ENCODE data around the gene ROPN1.

Gene ROPN1

DNA sequence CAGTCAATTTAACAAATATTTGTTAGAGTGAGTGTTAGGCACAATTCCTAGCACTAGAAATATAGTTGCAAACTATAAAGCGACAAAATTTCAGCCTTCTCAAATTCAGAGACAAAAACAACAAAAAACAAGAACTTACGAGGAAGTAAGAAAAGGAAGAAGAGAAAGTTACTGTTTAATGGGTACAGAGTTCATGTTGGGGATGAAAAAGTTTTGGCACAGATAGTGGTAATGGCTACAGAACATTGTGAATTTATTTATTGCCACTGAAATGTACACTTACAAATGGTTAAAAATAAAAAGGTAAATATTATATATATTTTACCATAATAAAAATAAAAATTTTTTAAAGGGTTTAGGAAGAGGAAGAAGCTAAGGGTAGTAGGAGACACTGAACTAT is 52.2 kb downstream of the ROPN1 start:
- no peak for DNase-seq
- TF ChIP-seq GATA1 (IDR thresholded peaks at IDR 0.05; ENCODE audit: low read depth, low read length), result no peak

DNA sequence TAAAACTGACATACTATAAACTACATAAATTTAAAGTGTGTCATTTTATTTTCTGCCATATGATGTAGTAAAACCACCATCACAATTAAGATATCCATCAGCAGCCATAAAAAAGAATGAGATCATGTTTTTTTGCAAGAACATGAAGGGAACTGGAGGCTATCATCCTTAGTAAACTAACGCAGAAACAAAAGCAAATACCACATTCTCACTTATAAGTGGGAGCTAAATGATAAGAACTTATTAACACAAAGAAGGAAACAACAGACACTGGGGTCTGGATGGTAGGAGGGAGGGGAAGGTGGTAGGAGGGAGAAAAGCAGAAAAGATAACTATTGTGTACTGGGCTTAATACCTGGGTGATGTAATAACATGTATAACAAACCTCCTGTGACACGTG is 55.5 kb downstream of the ROPN1 start:
- DNase-seq, result no peak
- TF ChIP-seq GATA1 (IDR thresholded peaks at IDR 0.05; ENCODE audit: low read depth, low read length), result no peak

DNA sequence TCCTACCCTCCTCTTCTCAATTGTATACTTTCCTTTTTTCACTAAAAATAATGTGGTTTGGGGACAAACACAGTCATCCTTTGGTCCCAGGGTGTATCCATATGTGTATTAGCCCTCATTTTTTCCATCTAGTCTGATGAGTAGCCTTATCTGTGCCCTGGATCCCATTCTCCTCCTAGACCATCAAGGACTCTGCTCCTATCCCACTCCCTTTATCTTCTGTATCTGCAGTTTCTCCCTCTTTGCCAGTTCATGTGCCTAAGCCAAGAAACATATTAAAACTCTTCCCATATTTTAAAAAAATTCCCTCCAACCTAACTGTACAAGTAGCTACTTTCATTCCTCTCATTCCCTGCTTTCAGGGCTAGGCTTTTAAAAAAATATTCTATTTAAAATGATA is 56.1 kb downstream of the ROPN1 start:
- no peak for DNase-seq
- TF ChIP-seq GATA1 (IDR thresholded peaks at IDR 0.05; ENCODE audit: low read depth, low read length), result no peak
- TF ChIP-seq POLR2A (IDR thresholded peaks at IDR 0.05; ENCODE audit: low read length), result no peak

DNA sequence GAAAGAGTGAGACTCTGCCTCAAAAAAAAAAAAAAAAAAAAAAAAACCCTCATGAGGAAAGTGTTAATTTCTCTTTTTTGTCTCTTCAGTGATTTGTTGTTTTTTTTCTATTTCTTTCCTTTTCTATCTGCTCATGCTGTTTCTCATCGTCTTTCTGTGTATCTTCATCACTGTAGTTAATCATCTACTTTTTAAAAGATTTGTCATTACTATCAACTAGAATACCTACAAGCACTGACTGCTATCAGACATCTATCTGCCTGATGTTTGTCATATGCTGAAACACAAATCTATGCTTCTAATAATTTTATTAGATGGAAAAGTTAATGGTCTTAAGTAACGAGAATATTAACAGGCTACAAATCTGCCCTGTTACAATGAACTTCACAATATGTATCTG is 57.7 kb downstream of the ROPN1 start:
- TF ChIP-seq POLR2A (IDR thresholded peaks at IDR 0.05; ENCODE audit: low read length) (no peak), GATA1 (IDR thresholded peaks at IDR 0.05; ENCODE audit: low read depth, low read length) (no peak)
- DNase-seq, result no peak

DNA sequence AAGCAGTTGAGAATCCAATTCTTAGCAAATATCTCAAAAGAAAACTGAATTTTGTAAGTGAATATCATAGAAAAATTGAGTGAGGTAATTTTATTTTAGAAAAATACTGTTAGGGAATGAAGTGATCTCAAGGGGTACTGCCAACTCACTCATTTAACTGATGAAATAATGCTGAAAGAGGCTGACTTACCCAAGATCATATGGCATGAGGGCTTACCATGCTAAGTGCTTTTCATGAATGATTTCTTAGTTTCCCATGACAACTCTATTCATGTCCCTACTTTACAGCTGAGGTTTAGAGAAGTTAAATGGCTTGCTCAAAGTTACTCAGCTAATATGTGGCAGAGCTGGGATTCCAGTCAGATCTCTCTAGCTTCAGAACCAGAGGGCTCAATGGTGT is 61.5 kb downstream of the ROPN1 start:
- TF ChIP-seq GATA1 (IDR thresholded peaks at IDR 0.05; ENCODE audit: low read depth, low read length), result no peak
- DNase-seq, result peak in 1 of 2 experiments; percentile 47

DNA sequence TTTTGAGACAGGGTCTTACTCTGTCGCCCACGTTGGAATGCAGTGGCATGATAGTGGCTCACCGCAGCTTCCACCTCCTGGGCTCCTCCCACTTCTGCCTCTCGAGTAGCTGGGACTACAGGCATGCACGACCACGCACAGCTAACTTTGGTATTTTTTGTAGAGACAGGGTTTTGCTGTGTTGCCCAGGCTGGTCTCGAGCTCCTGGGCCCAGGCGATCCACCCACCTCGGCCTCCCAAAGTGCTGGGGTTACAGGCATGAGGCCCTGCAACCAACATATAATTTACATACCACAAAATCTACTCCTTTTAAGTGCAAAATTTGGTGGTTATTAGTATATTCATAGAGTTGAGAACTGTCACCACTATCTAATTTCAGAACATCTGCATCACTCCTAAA is 62.6 kb downstream of the ROPN1 start:
- TF ChIP-seq GATA1 (IDR thresholded peaks at IDR 0.05; ENCODE audit: low read depth, low read length) (no peak), POLR2A (IDR thresholded peaks at IDR 0.05; ENCODE audit: low read length) (no peak)
- no peak for DNase-seq

DNA sequence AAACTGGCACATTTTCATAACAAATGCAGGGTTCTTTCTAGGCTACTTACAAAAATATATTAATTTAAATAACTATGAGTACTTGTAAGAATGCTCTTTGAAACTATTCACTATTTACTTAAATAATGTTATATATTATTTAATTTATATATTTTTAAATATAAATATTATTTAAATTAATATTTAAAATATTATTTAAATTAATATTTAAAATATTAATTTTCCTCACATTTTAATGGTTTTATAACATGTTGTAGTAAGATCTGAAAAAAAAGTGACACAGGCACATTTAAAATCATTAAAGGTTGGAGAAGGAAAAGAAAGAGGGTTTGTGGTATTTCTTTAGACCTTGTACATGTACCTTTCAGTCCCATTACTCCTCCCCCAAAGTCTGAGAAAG is 65.5 kb downstream of the ROPN1 start:
- TF ChIP-seq POLR2A (IDR thresholded peaks at IDR 0.05; ENCODE audit: low read length), result no peak
- TF ChIP-seq GATA1 (IDR thresholded peaks at IDR 0.05; ENCODE audit: low read depth, low read length), result no peak
- no peak for DNase-seq

DNA sequence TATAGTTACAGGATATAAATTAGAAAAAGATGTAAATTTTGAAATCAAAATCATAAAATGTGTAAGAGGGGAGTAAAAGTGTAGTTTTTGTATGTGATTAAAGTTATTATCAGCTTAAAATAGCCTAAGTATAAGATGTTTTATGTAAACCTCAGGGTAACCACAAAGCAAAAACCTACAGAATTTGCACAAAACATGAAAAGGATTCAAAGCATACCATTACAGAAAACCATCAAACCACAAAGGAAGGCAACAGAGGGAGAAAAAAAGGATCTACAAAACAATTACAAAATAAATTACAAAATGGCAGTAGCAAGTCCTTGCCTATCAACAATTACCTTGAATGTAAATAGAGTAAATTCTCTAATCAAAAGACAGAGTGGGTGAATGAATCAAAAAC is 71.1 kb downstream of the ROPN1 start:
- TF ChIP-seq GATA1 (IDR thresholded peaks at IDR 0.05; ENCODE audit: low read depth, low read length) (no peak), POLR2A (IDR thresholded peaks at IDR 0.05; ENCODE audit: low read length) (no peak)
- DNase-seq, result no peak

DNA sequence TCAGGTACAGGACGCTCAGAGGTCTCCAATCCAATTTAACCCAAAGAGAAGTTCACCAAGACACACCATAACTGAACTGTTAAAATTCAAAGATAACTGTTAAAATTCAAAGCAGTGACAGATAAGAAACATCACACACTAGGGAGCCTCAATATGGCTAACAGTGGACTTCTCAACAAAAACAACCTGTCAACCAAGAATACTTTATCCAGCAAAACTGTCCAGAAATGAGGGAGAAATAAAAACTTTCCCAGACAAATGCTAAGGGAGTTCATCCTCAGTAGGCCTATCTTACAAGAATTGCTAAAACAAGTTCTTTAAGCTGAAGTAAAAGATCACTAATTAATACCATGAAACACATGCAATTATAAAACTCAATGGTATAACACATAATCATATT is 71.5 kb downstream of the ROPN1 start:
- no peak for TF ChIP-seq POLR2A (IDR thresholded peaks at IDR 0.05; ENCODE audit: low read length)
- no peak for TF ChIP-seq GATA1 (IDR thresholded peaks at IDR 0.05; ENCODE audit: low read depth, low read length)
- peak; percentile 9 to 11 for DNase-seq

DNA sequence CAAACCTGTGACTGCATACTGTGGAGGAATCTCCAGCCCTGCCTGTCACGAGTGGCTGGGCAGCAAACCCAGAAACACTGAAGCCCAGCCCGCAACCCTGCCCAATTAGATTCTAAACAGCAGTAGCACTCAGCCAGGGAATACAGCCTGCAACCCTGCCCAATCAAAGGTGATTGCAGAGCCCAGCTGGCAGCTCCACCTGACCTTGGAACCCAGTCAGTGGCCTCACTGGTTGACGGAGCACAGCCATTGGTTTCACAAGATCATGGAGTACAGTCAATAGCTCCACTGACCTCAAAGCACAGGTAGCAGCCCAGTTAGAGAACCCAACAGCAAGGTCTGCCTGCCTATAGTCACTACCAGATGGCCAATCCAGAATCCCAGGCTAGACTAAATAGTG is 72.6 kb downstream of the ROPN1 start:
- no peak for TF ChIP-seq POLR2A (IDR thresholded peaks at IDR 0.05; ENCODE audit: low read length)
- TF ChIP-seq GATA1 (IDR thresholded peaks at IDR 0.05; ENCODE audit: low read depth, low read length), result no peak
- DNase-seq, result no peak

Data from erythroblast (primary cell).